Psoas muscle (tissue), 8 donors: ENCODE measurements around the gene MAP4K4. TPM values are rescaled to one million over a fixed set of nuclear protein-coding genes. Genes with fewer than 3 reads are reported as not detected.

Experiments
- ATAC-seq, 4 donors: fragments of 200-7000 bp; cut with Tn5 transposase; one replicate each; pipeline ENCODE4 v1.9.1; 2020; ENCODE audit warnings: moderate library complexity in 3 of 4, mild to moderate bottlenecking in 2 of 4
- DNase-seq, 2 donors: peaks; one replicate each; pipeline ENCODE4 v3.0.0-alpha.2; 2020
- H3K27ac ChIP-seq: fragments of 200-600 bp; one replicate; pipeline ENCODE4 v1.8.0; 2022
- H3K27me3 ChIP-seq, 3 donors: fragments of 200-600 bp in 1 of 3; one replicate each; pipeline versions ENCODE4 v1.6.1 to v1.8.0; 2013 to 2022; ENCODE audit warnings: low read length in 2 of 3, mild to moderate bottlenecking in 2 of 3, moderate library complexity in 1 of 3; ENCODE audit not compliant: insufficient read depth in 3 of 3
- H3K36me3 ChIP-seq, 2 donors: fragments of 200-600 bp in 1 of 2; one replicate each; pipeline versions ENCODE4 v1.6.1 to v1.8.0; 2013 to 2022; ENCODE audit warnings: low read depth in 1 of 2, mild to moderate bottlenecking in 1 of 2, moderate library complexity in 1 of 2; ENCODE audit not compliant: insufficient read depth in 1 of 2
- H3K4me1 ChIP-seq: fragments of 200-600 bp; one replicate; pipeline ENCODE4 v1.8.0; 2022
- H3K4me3 ChIP-seq: fragments of 200-600 bp; one replicate; pipeline ENCODE4 v1.8.0; 2022; ENCODE audit warnings: mild to moderate bottlenecking
- H3K9me3 ChIP-seq: fragments of 200-600 bp; one replicate; pipeline ENCODE4 v1.8.0; 2022
- WGBS, 3 donors: extraction: QIAGEN DNeasy Blood & Tissue Kit; methylation state at CpG; one replicate each; pipeline versions ENCODE4 v1.1.6 to v1.1.7; 2013; 5-methylcytosine and 5-hydroxymethylcytosine counted together
- intact Hi-C, 2 donors: fragments of 100-400 bp; cut with DNase I; formaldehyde crosslinking; loops; one replicate each; pipeline versions ENCODE4 v1.11.0 to v1.14.2; 2022
- polyA plus RNA-seq, 3 donors: library from polyadenylated mRNA; stranded (reverse); fragments of 200-250 nt; gene quantifications; one replicate each; pipeline ENCODE4 v1.2.3, GENCODE V29; 2013
- total RNA-seq, 4 donors: library from RNA; stranded (reverse); fragmentation: NEBNext Ultra II Directional in 2 of 4; extraction: Animal tissue kit (Norgen Biotek cat#: 25700) in 2 of 4; gene quantifications; one replicate each; pipeline versions ENCODE4 v1.2.1 to v1.2.4, GENCODE V29; 2021 to 2023
- TF ChIP-seq, protein P1 (sequence below): fragments of 200-600 bp; IDR thresholded peaks from one replicate; pipeline ENCODE4 v1.8.0; 2022; ENCODE audit warnings: antibody characterized with exemption
- donor health status: healthy with polysubstance abuse.
- donor health status: DM: no; HTN: no; CAD: no; lungs with moderate emphysema.
- donor health status: Bipolar disorder and iron deficiency.
- donor health status: healthy.
- donor health status: DM: yes; HTN: yes; CAD: no.
- donor health status: DM: no; HTN: no; CAD: no.
- donor health status: DM: no; HTN: no; CAD: no.
- donor health status: DM: yes; HTN: yes; CAD: no.

MAP4K4 gene
- total and polyA plus RNA-seq, 7 donors = 20.1 to 99.9 (median 80.4) TPM

DNA sequence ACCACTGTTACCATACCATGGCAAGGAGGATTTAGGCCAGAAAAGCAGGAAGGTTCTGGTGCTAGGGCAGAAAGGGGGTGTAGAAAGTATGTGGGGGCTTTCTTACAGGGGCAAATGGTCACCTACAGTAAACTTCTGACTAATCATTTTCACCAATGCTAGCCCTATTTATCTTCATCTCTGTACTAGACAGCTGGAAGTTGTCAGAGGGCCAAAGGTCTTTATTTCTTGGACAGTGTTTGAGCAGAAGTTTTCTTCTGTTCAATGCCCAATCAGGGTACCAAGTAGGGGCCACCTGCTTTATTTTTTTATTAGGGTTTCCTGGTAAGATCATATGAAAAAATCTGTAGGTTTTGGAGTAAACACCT is 37.6 kb downstream of the MAP4K4 start:
- ATAC-seq (no peak), DNase-seq (no peak)
- peaks cover 84% of the 10 kb centered on the region for H3K4me1 ChIP-seq
- H3K4me3 ChIP-seq = no peak overlapping the region
- intact Hi-C loops = loop anchor here in 1 of 2 donors (5.0 kb wide), 1 partner anchor 38 kb away; the partner anchor contains the start of gene MAP4K4
- peak overlapping the region; percentile 85 for H3K27ac ChIP-seq
- TF ChIP-seq, protein P1, sequence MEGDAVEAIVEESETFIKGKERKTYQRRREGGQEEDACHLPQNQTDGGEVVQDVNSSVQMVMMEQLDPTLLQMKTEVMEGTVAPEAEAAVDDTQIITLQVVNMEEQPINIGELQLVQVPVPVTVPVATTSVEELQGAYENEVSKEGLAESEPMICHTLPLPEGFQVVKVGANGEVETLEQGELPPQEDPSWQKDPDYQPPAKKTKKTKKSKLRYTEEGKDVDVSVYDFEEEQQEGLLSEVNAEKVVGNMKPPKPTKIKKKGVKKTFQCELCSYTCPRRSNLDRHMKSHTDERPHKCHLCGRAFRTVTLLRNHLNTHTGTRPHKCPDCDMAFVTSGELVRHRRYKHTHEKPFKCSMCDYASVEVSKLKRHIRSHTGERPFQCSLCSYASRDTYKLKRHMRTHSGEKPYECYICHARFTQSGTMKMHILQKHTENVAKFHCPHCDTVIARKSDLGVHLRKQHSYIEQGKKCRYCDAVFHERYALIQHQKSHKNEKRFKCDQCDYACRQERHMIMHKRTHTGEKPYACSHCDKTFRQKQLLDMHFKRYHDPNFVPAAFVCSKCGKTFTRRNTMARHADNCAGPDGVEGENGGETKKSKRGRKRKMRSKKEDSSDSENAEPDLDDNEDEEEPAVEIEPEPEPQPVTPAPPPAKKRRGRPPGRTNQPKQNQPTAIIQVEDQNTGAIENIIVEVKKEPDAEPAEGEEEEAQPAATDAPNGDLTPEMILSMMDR = no peak
- H3K27me3 ChIP-seq = no peaks in the 10 kb centered on the region
- H3K9me3 ChIP-seq = no peaks in the 10 kb centered on the region
- no peaks in the 10 kb centered on the region for H3K36me3 ChIP-seq

DNA sequence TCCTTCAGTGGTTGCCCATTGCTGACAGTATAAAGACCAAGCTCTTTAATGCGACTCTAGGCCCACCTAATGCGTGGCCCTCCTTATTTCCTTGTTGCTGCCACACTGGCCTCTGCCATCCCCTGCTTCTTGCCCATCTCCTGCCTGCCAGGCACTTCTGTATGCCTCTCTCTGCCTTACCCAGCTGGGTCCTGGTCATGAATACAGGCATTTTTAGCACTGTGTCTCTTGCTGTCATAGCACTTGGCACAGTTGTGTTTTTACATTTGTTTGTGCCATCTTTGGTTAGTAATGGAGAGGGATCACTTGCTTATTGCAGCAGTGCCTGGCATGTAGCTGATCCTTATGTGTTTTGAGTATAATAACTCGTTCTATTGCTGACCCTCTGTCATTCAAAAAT is 38.7 kb downstream of the MAP4K4 start:
- H3K27me3 ChIP-seq = no peaks in the 10 kb centered on the region
- intact Hi-C loops = loop anchor here in 1 of 2 donors (5.0 kb wide), 1 partner anchor 39 kb away; the partner anchor contains the start of gene MAP4K4
- no peak overlapping the region for H3K4me3 ChIP-seq
- no peaks in the 10 kb centered on the region for H3K9me3 ChIP-seq
- H3K4me1 ChIP-seq = peaks cover 88% of the 10 kb centered on the region
- no peak for DNase-seq
- ATAC-seq = peak; percentile 23 to 69 (median 40)
- TF ChIP-seq, protein P1 = no peak
- H3K27ac ChIP-seq = peak overlapping the region; percentile 85
- WGBS, 3 donors = 36 to 69% (median 43%) methylated on average over 3 of the region's 3 CpGs
- H3K36me3 ChIP-seq = no peaks in the 10 kb centered on the region

DNA sequence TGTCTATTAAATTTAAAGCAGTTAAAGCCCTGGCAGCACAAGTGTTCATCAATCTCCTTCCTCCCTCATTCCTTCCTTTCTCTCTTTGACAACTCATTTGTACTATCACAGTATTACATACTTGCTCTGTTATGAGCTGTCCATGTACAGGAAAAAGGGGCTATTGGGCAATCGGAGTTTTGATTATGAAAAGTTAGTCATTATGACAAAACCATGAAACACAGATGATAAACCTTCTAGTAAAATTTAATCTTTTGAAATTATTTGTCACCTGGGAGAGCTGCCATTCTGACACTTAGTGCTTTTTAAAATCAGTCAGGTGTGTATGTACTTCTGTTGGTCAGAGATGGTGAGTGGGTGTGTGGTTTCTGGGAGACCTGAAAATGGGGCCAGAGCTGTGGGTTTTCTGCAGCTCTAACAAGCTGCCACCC is 39.4 kb downstream of the MAP4K4 start:
- ATAC-seq (peak in 3 of 4 donors; percentile 33 to 44 (median 36)), DNase-seq (no peak)
- no peaks in the 10 kb centered on the region for H3K9me3 ChIP-seq
- no peaks in the 10 kb centered on the region for H3K27me3 ChIP-seq
- H3K27ac ChIP-seq = peak overlapping the region; percentile 85
- no peaks in the 10 kb centered on the region for H3K36me3 ChIP-seq
- H3K4me3 ChIP-seq = no peak overlapping the region
- TF ChIP-seq, protein P1 = no peak
- intact Hi-C loops = loop anchor here in 1 of 2 donors (5.0 kb wide), 1 partner anchor 40 kb away; the partner anchor contains the start of gene MAP4K4
- 23 to 50% (median 32%) methylated on average over 1 of the region's 1 CpG for WGBS, 3 donors
- H3K4me1 ChIP-seq = peaks cover 86% of the 10 kb centered on the region

DNA sequence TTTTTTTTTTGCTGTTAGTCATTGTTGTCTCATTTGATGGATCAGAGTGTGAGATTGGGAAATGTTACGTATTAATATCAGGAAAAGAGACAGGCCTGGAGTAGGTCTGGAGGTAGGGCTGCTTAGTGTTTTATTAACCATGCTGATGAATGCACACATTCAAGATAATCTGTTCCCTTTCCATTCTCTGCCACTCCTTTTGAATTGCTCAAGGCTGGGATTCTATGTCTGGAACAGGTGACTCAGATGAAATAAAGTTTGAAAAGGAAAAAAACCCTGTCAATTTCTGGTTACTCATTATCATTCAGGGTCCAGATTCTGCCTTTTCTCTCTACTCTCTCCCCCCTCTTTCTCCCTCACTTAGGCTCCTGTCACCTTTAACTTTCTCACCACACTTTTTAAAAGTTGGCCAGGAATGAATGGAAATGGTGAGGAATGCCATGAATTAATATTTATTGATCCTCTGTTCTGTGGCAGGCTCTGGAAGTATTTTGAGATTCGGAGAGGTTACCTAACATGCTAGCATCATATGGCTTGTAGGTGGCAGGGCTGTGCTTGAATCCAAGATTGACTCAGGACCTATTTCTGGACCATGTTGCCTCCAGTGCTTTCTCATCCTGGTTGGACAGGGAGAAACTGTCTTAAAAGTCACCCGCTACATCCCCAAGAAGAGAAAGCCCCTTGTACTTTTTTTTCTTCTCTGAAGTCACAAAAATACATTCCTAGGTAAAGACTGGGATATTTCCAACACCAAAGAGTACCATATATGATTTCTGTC is 40.2 kb downstream of the MAP4K4 start:
- Histone ChIP-seq H3K4me3 (no peak overlapping the region), H3K9me3 (no peaks in the 10 kb centered on the region), H3K27me3 (no peaks in the 10 kb centered on the region), H3K27ac (peak overlapping the region; percentile 85), H3K36me3 (no peaks in the 10 kb centered on the region), H3K4me1 (peaks cover 86% of the 10 kb centered on the region)
- peak; percentile 70 to 87 (median 84) for ATAC-seq
- intact Hi-C loops = loop anchor here in 1 of 2 donors (5.0 kb wide), 1 partner anchor 40 kb away; the partner anchor contains the start of gene MAP4K4
- TF ChIP-seq, protein P1 = no peak
- WGBS, 3 donors = 64 to 72% (median 68%) methylated on average over 3 of the region's 3 CpGs
- DNase-seq = no peak
